ENCODE results near the gene CCDC192. TPM values are rescaled to one million over a fixed set of nuclear protein-coding genes. Genes with fewer than 3 reads are reported as not detected.

CCDC192 gene
- total RNA-seq, 1 donor from 2014 or later = 2.1 TPM

DNA sequence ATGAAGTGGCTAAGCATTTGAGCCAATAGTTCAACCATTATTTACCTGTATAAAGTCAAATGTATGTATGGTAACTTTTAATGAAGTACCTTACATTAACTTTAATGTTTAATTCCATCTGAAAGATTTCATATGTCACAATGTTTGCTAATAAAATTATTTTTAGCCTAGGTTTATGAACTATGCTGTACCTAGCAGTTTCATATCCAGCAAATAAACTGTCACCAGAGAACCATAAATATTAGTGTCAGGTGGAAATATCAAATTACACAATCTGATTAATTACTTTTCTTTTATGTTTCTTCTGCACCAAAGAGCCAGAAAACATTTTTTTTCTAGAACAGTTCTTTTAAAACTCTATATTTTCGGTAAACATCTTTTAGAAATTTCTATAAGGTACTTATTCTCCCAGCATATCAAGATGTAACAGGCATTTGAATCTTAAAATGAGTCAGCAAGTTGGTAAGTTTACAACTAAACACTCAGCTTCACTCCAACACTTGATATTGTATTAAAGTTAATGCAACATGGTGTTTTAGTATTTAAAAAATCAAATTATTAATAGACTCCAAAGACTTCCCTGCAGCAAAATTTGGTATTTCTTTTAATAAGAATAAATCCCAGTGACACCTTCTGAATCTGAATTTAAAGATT lies 8.5 kb upstream of the CCDC192 start:
- Mint-ChIP-seq H3K27ac (no peak overlapping the region), H3K27me3 (ENCODE audit: low read depth) (no peaks in the 10 kb centered on the region), H3K36me3 (no peaks in the 10 kb centered on the region), H3K4me1 (no peaks in the 10 kb centered on the region), H3K4me3 (no peak overlapping the region), H3K9me3 (peaks cover 6% of the 10 kb centered on the region)
- TF ChIP-seq, protein P1, sequence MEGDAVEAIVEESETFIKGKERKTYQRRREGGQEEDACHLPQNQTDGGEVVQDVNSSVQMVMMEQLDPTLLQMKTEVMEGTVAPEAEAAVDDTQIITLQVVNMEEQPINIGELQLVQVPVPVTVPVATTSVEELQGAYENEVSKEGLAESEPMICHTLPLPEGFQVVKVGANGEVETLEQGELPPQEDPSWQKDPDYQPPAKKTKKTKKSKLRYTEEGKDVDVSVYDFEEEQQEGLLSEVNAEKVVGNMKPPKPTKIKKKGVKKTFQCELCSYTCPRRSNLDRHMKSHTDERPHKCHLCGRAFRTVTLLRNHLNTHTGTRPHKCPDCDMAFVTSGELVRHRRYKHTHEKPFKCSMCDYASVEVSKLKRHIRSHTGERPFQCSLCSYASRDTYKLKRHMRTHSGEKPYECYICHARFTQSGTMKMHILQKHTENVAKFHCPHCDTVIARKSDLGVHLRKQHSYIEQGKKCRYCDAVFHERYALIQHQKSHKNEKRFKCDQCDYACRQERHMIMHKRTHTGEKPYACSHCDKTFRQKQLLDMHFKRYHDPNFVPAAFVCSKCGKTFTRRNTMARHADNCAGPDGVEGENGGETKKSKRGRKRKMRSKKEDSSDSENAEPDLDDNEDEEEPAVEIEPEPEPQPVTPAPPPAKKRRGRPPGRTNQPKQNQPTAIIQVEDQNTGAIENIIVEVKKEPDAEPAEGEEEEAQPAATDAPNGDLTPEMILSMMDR (IDR thresholded peaks at IDR 0.05; ENCODE audit: unreplicated experiment) = no peak
- no peak for DNase-seq (ENCODE audit: low spot score in 2 of 2, unreplicated experiment in 2 of 2)

DNA sequence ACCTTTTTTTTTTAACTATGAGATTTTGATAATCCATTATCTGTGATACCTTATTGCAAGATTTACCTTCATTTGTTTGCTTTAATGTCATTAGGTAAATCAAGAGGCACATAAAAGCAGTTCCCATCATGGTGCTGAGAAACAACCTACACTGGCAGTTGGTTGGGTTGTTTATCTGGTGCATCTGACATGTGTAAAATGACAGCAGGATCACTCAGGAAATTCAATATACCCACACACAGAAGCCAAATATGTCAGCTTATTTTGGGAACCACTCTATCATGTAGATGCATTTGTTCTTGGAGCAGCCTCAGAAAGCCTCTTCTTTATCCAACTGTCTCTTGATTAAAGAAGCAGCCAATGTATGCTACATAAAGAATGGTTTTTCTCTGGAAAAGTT lies 7.8 kb upstream of the CCDC192 start:
- no peak overlapping the region for H3K27ac Mint-ChIP-seq
- H3K27me3 Mint-ChIP-seq (ENCODE audit: low read depth) = no peaks in the 10 kb centered on the region
- no peak for DNase-seq (ENCODE audit: low spot score in 2 of 2, unreplicated experiment in 2 of 2)
- TF ChIP-seq, protein P1 (IDR thresholded peaks at IDR 0.05; ENCODE audit: unreplicated experiment) = no peak
- H3K36me3 Mint-ChIP-seq = no peaks in the 10 kb centered on the region
- peaks cover 6% of the 10 kb centered on the region for H3K9me3 Mint-ChIP-seq
- peaks cover under 1% of the 10 kb centered on the region for H3K4me1 Mint-ChIP-seq
- H3K4me3 Mint-ChIP-seq = no peak overlapping the region

DNA sequence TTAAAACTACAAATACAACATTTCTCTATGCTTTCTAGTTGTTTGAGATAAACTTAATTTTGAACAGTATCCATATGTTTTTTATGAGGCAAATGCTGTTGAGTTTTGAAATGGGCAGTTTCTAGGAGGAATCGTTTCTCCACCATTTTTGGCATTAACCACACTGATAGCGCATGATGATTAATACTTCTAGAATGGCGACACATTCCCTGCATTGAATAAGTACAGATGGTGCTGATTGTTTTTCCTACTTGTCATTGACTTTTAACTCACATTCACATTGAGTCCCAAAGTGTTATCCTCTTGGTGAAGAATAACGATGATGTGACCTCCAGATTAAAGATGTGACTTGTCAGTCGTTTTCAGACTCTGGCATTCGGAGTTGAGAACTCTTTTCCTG lies 6.5 kb upstream of the CCDC192 start:
- no peak for DNase-seq (ENCODE audit: low spot score in 2 of 2, unreplicated experiment in 2 of 2)
- TF ChIP-seq, protein P1 (IDR thresholded peaks at IDR 0.05; ENCODE audit: unreplicated experiment) = no peak
- Mint-ChIP-seq H3K27me3 (ENCODE audit: low read depth) (no peaks in the 10 kb centered on the region), H3K36me3 (no peaks in the 10 kb centered on the region), H3K9me3 (no peaks in the 10 kb centered on the region), H3K4me1 (peaks cover 4% of the 10 kb centered on the region), H3K4me3 (no peak overlapping the region), H3K27ac (no peak overlapping the region)

DNA sequence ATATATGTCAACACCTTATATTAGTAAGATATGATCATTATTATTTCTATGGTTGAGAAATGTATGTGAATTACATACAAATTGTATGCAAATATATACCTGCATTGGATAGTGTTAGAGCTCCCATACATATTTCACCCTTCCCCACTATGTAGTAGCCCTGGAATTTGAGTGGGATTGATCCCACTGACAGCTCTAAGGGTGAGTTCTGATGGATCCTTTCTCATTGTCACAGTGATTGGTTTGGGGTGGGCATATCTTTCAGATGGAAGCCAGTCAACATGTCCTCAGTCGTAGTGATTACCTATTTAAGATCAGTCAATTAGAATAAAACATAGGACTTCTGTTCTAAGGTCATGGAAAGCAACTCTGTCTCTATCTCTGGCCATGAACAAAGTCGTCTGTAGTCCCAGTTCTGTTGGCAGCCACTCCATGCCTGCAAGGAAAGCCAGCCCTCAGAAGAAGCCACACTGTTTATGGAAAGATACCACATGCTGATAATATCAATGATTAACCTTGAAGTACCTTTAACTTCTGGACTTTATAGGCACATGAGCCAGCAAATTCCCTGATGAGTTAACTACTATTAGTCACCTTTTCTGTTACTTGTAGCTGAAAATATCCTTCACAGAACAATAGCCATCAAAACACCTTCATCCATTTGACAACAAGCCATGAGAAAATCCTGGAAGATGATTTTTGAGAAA lies 5.1 kb upstream of the CCDC192 start:
- H3K27me3 Mint-ChIP-seq (ENCODE audit: low read depth) = no peaks in the 10 kb centered on the region
- no peak for DNase-seq (ENCODE audit: low spot score in 2 of 2, unreplicated experiment in 2 of 2)
- H3K9me3 Mint-ChIP-seq = no peaks in the 10 kb centered on the region
- no peaks in the 10 kb centered on the region for H3K36me3 Mint-ChIP-seq
- TF ChIP-seq, protein P1 (IDR thresholded peaks at IDR 0.05; ENCODE audit: unreplicated experiment) = no peak
- no peak overlapping the region for H3K27ac Mint-ChIP-seq
- H3K4me3 Mint-ChIP-seq = no peak overlapping the region
- H3K4me1 Mint-ChIP-seq = peaks cover 4% of the 10 kb centered on the region

DNA sequence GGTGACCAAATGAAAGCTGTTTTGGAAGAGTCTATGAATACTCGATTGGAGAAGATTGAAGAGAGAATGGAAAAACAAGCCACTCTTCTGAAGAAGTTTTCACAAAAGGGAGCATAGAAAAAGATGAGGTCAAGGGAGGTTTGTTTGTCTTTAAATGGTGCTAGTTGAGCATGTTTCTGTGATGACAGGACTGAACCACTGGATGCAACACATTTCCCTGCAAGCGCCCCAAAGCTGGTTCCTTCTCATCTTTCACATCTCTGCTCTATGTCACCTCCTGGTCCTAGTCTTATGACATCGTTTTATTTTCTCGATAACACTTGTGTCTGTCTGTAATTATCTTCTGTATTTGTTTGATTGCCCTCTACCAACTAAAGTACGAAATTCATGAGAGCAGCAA lies 3.8 kb upstream of the CCDC192 start:
- no peak overlapping the region for H3K4me3 Mint-ChIP-seq
- TF ChIP-seq, protein P1 (IDR thresholded peaks at IDR 0.05; ENCODE audit: unreplicated experiment) = no peak
- no peaks in the 10 kb centered on the region for H3K9me3 Mint-ChIP-seq
- no peaks in the 10 kb centered on the region for H3K27me3 Mint-ChIP-seq (ENCODE audit: low read depth)
- no peaks in the 10 kb centered on the region for H3K36me3 Mint-ChIP-seq
- H3K27ac Mint-ChIP-seq = no peak overlapping the region
- DNase-seq (ENCODE audit: low spot score in 2 of 2, unreplicated experiment in 2 of 2) = no peak
- H3K4me1 Mint-ChIP-seq = peaks cover 4% of the 10 kb centered on the region

Data from mesothelial cell of epicardium (in vitro differentiated cells).